HK-2 (cell line): ENCODE results near the gene HPGD.
"Not testable (repeated sequence)": the region's sequence is repeated elsewhere in the genome, so short reads cannot be mapped to it uniquely, and the experiment has no call there.

ENCODE experiments used
- DNase-seq: peaks from one replicate; pipeline ENCODE4 v3.0.0-alpha.2; 2018; ENCODE audit not compliant: unreplicated experiment

HPGD gene

DNA sequence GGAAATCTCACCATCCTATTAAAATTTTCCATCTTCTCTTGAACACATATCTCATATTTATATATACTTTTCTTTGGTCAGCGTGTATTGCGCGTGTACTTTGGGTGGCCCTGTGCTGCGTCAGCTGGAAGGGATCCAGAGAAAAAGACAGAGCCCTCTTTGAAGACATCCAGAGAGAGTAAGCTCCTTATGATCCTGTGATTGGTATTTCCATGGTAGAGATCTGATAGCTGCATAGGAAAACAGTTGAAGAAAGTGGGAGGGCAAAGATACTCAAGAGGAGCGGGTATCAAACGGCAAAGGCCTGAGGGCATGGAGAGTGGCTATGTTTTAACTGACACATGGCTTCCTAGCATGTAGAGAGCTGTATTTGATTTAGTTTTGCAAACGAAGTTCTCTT lies 4.4 kb upstream of the HPGD start:
- no peak for DNase-seq

DNA sequence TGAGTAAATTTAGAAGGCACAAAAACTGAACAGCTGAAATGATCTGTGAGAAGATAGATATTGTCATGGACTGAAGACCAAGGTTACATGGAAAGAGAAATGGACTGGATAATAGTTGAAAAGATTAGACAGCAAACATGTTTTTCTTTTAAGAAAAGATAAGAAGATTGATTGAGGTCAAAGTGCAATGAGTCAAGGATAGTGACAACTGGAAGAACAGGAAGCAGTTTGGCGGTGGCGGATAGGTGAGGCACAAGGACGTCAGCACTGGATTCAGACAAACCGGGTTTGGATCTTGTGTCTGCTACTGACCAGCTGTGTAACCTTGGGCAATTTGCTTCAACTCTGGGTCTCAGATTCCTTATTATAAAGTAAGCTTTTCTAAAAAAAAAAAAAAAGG lies 2.0 kb upstream of the HPGD start:
- no peak for DNase-seq

GRCh38 chr4:174523025-174523693 lies 871 bp upstream of the HPGD start:
- peak; percentile 6 for DNase-seq

- no peak for DNase-seq
These were observed 497 bp downstream of the HPGD start for GRCh38 chr4:174521800-174522182.

- DNase-seq, result no peak
These were observed 1.6 kb downstream of the HPGD start for GRCh38 chr4:174520660-174521059.

DNA sequence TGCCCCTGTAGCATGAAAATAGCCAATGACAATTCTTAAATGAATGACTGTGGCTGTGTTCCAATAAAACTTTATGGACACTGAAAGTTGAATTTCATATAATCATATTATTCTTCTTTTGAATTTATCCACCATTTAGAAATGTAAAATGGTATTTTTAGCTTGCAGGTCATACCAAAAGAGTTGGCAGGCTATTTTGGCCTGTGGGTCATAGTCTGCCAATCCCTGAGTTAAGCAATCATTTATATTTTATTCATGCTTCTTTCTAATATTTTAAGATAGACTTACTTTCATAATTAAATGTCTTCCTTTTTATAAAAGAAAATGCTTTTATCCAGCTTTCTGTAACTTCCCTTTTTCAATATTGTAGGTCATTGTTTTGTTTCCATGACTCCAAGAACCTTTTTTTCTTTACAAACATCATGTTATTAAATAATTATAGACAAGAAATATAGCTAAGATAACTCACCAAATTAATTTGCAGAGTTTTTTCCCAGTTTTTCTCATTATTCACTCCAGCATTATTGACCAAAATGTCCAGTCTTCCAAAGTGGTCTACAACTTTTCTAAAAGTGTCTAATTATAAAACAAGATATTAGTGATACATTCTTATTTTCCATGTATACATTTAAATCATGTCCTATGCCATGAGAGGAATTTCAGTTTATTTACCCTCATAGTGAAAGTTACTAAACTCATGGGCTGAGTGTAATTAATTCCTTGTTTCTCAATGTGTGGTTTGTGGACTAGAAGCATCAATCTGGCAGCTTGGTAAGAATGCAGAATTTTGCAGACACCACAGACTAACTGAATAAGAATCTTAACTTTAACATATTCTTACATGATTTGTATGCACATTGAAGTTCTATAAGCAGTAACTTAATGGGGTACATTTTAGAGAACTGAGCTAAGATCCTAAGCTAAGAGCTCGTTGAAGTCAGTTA lies 4.5 kb downstream of the HPGD start:
- no peak for DNase-seq

DNA sequence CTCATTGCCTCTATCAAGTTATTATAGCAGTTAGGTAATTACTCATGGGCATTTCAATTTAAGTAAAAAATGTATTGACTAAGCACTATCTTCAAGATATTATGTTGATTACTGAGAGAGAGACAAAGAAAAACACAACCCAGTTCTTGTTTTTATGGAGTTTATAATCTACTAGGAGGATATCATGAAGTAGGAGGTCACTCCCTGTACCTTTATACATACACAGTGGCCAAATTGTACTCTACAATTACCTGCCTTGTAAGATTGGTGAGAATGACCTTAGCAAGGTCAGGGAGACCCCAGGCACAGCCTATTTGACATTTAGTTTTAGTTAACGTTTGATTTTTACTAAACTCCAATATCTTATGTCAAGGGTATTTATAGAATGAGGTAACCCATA lies 5.5 kb downstream of the HPGD start:
- DNase-seq, result no peak

GRCh38 chr4:174516345-174516744 lies 5.9 kb downstream of the HPGD start:
- DNase-seq, result no peak

- DNase-seq, result no peak
These were observed 9.5 kb downstream of the HPGD start for GRCh38 chr4:174512745-174513144.

GRCh38 chr4:174505892-174506291 lies 16.4 kb downstream of the HPGD start:
- DNase-seq, result no peak

DNA sequence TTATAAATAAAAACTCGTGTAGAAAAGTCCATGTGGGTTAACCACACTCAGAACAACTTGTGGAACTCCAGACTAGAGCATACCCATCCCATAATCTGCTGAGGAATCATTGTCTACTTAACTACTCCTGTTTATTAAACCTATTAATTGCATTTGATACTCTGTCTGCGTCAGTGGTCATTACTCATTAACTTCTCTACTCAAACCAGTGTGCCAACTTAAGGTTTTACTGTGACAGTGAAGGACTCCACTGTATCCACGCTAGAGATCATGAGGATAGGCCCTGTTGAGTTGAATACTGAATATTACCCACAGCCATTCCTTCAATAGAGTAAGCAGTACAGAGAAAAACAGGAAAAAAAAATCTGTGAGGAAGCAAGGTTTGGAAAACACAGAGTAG lies 17.3 kb downstream of the HPGD start:
- no peak for DNase-seq

- DNase-seq, result no peak
These were observed 19.1 kb downstream of the HPGD start for GRCh38 chr4:174503079-174503715.

GRCh38 chr4:174496631-174497432 lies 25.5 kb downstream of the HPGD start:
- DNase-seq, result no peak

DNA sequence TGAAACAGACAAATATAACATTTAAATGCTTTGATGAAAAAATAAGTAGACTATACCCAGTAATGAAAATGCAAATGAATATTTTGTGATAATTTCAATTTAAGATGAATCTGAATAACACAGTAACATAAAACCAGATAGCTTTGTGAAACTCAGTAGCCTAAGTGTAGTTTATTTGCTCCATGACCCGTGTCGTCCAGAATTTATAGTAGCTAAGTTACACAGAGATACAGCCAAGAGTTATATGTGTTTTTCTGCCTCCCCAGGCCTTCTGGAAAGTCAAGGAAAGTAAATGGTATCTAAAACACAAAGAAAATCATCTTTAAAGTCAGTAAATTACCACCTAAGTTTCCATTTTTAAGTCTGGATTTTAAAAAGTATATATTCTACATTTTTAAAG lies 26.7 kb downstream of the HPGD start:
- DNase-seq, result no peak

DNA sequence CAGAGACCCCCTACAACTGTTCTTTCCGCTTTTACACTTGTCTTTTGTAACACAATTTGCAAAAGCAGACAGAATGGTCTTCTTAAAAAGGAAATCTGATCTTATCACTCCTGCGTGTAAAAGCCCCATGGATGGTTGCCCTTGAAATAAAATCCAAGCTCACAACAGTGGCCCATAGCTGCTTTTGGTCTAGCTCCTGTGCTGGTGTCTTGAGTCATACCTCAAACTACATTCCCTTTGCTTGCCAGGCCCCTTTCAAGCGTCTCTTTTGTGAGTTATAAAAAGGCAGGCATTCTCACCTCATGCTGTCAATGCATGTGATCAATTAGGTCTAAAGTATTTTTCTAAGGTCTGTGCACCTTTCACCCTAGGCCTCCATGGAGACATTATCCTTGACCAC lies 27.6 kb downstream of the HPGD start:
- no peak for DNase-seq

GRCh38 chr4:174494146-174494545 lies 28.1 kb downstream of the HPGD start:
- no peak for DNase-seq

DNA sequence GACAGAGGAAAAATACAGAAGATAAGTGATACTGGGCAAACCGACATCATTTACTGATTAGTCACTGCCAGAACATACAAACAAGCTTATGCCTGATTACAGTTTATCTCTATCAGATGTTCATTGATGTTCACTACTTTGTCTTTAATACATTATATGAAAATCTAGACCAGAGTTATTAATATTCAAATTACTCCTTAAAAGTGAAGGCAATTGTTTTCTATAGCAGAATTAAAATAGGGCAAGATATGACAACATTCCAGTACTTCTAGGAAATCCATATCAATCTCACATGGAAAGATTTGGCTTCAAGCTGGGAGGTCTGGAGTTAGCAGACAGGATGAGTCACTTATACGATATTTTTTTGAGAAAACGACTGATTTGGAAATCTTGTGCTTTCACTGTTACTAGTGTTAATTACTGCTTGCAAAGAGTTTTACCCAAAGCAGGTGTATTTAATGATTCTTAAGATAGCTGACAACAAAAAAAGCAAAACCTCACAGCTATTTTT lies 31.8 kb downstream of the HPGD start:
- DNase-seq, result no peak

- DNase-seq, result not testable (repeated sequence)
These were observed 33.9 kb downstream of the HPGD start for GRCh38 chr4:174488368-174488767.

- DNase-seq, result no peak
These were observed 37.3 kb downstream of the HPGD start for GRCh38 chr4:174485025-174485424.

DNA sequence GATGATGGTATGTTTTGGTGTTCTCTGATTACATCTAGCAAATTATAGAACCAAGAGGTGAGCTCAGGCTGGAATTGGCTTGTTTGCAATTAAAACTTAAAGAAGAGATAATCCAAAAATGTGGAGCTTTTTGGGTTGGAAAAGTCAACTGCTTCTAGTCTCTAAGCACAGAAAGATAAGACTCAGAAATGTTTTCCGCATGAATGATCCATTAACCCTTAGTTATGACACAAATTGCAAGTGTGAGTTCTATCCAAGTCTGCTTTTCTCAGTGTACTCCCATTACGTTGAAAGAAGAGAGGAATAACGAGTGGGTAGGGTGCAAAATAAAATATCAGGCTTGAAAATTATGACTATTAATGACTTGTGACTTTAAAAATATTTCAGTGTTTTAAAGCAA lies 38.5 kb downstream of the HPGD start:
- DNase-seq, result no peak

- no peak for DNase-seq
These were observed 43.1 kb downstream of the HPGD start for GRCh38 chr4:174479140-174479539.

- no peak for DNase-seq
These were observed 46.8 kb downstream of the HPGD start for GRCh38 chr4:174475528-174475927.
